WTC11 (cell line): ENCODE data around the gene LCTL.

Source experiments
- CREM ChIP-seq: sonication (generic); formaldehyde crosslinking; IDR thresholded peaks from 2 replicates; pipeline ENCODE4 v1.8.1; 2022; ENCODE audit warnings: mild to moderate bottlenecking, missing genetic modification reagents, moderate library complexity
- GABPB1 ChIP-seq: sonication (generic); formaldehyde crosslinking; IDR thresholded peaks from 2 replicates; pipeline ENCODE4 v1.8.1; 2023; ENCODE audit warnings: mild to moderate bottlenecking, missing genetic modification reagents
- SOX15 ChIP-seq: fragments of 250-450 bp; sonication (Bioruptor Pico); IDR thresholded peaks from 2 replicates; pipeline ENCODE4 v1.9.0; 2021; ENCODE audit warnings: mild to moderate bottlenecking
- ZNF121 ChIP-seq: sonication (generic); formaldehyde crosslinking; IDR thresholded peaks from 2 replicates; pipeline ENCODE4 v1.8.0; 2023; ENCODE audit warnings: missing genetic modification reagents
- TF ChIP-seq, protein P1 (sequence below): fragments of 200-600 bp; IDR thresholded peaks from 2 replicates; pipeline ENCODE4 v1.8.0; 2022; ENCODE audit warnings: antibody characterized with exemption
- TF ChIP-seq, protein P2 (sequence below): sonication (generic); formaldehyde crosslinking; IDR thresholded peaks from 2 replicates; pipeline ENCODE4 v1.8.0; 2023; ENCODE audit warnings: missing genetic modification reagents
- TF ChIP-seq, protein P3 (sequence below): sonication (generic); formaldehyde crosslinking; IDR thresholded peaks from 2 replicates; pipeline ENCODE4 v1.8.1; 2023; ENCODE audit warnings: mild to moderate bottlenecking, missing genetic modification reagents, borderline replicate concordance
- TF ChIP-seq, protein P4 (sequence below): sonication (generic); formaldehyde crosslinking; conservative IDR thresholded peaks from 2 replicates; pipeline ENCODE4 v1.8.1; 2022; ENCODE audit warnings: mild to moderate bottlenecking, missing genetic modification reagents
- TF ChIP-seq, protein P5 (sequence below): sonication (generic); formaldehyde crosslinking; IDR thresholded peaks from 2 replicates; pipeline ENCODE4 v1.8.1; 2023; ENCODE audit warnings: mild to moderate bottlenecking, moderate library complexity, missing genetic modification reagents
- TF ChIP-seq, protein P6 (sequence below): sonication (generic); formaldehyde crosslinking; IDR thresholded peaks from 2 replicates; pipeline ENCODE4 v1.8.1; 2023; ENCODE audit warnings: mild to moderate bottlenecking, missing genetic modification reagents, moderate library complexity
- TF ChIP-seq, protein P7 (sequence below): sonication (generic); formaldehyde crosslinking; IDR thresholded peaks from 2 replicates; pipeline ENCODE4 v1.8.1; 2022; ENCODE audit warnings: low read depth, missing genetic modification reagents, borderline replicate concordance
- TF ChIP-seq, protein P8 (sequence below): sonication (generic); formaldehyde crosslinking; IDR thresholded peaks from 2 replicates; pipeline ENCODE4 v1.8.1; 2023; ENCODE audit warnings: mild to moderate bottlenecking, missing genetic modification reagents

DNA sequence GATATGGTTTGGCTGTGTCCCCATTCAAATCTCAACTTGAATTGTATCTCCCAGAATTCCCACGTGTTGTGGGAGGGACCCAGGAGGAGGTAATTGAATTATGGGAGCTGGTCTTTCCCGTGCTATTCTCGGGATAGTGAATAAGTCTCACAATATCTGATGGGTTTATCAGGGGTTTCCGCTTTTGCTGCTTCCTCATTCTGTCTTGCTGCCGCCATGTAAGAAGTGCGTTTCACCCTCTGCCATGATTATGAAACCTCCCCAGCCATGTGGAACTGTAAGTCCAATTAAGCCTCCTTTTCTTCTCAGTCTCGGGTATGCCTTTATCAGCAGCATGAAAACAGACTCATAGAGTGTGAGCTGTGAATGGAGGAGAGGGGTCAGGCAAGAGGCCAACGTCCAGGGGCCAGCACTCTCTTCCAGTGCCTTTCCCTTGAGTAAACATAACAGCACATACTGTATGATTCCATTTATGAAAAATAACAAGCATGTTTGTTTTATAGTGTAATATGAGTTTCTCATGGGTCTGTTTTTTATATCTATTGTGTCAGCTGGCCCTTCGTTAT lies 16.3 kb upstream of the LCTL start:
- TF ChIP-seq, protein P1, sequence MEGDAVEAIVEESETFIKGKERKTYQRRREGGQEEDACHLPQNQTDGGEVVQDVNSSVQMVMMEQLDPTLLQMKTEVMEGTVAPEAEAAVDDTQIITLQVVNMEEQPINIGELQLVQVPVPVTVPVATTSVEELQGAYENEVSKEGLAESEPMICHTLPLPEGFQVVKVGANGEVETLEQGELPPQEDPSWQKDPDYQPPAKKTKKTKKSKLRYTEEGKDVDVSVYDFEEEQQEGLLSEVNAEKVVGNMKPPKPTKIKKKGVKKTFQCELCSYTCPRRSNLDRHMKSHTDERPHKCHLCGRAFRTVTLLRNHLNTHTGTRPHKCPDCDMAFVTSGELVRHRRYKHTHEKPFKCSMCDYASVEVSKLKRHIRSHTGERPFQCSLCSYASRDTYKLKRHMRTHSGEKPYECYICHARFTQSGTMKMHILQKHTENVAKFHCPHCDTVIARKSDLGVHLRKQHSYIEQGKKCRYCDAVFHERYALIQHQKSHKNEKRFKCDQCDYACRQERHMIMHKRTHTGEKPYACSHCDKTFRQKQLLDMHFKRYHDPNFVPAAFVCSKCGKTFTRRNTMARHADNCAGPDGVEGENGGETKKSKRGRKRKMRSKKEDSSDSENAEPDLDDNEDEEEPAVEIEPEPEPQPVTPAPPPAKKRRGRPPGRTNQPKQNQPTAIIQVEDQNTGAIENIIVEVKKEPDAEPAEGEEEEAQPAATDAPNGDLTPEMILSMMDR, result no peak
- TF ChIP-seq, protein P2, sequence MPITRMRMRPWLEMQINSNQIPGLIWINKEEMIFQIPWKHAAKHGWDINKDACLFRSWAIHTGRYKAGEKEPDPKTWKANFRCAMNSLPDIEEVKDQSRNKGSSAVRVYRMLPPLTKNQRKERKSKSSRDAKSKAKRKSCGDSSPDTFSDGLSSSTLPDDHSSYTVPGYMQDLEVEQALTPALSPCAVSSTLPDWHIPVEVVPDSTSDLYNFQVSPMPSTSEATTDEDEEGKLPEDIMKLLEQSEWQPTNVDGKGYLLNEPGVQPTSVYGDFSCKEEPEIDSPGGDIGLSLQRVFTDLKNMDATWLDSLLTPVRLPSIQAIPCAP (CRISPR knock-in tag), result no peak
- TF ChIP-seq GABPB1 (CRISPR knock-in tag), result no peak
- TF ChIP-seq SOX15 (CRISPR knock-in tag), result no peak
- TF ChIP-seq, protein P3, sequence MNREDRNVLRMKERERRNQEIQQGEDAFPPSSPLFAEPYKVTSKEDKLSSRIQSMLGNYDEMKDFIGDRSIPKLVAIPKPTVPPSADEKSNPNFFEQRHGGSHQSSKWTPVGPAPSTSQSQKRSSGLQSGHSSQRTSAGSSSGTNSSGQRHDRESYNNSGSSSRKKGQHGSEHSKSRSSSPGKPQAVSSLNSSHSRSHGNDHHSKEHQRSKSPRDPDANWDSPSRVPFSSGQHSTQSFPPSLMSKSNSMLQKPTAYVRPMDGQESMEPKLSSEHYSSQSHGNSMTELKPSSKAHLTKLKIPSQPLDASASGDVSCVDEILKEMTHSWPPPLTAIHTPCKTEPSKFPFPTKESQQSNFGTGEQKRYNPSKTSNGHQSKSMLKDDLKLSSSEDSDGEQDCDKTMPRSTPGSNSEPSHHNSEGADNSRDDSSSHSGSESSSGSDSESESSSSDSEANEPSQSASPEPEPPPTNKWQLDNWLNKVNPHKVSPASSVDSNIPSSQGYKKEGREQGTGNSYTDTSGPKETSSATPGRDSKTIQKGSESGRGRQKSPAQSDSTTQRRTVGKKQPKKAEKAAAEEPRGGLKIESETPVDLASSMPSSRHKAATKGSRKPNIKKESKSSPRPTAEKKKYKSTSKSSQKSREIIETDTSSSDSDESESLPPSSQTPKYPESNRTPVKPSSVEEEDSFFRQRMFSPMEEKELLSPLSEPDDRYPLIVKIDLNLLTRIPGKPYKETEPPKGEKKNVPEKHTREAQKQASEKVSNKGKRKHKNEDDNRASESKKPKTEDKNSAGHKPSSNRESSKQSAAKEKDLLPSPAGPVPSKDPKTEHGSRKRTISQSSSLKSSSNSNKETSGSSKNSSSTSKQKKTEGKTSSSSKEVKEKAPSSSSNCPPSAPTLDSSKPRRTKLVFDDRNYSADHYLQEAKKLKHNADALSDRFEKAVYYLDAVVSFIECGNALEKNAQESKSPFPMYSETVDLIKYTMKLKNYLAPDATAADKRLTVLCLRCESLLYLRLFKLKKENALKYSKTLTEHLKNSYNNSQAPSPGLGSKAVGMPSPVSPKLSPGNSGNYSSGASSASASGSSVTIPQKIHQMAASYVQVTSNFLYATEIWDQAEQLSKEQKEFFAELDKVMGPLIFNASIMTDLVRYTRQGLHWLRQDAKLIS, result no peak
- TF ChIP-seq, protein P4, sequence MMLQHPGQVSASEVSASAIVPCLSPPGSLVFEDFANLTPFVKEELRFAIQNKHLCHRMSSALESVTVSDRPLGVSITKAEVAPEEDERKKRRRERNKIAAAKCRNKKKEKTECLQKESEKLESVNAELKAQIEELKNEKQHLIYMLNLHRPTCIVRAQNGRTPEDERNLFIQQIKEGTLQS, result no peak
- TF ChIP-seq ZNF121, result no peak
- TF ChIP-seq, protein P5, sequence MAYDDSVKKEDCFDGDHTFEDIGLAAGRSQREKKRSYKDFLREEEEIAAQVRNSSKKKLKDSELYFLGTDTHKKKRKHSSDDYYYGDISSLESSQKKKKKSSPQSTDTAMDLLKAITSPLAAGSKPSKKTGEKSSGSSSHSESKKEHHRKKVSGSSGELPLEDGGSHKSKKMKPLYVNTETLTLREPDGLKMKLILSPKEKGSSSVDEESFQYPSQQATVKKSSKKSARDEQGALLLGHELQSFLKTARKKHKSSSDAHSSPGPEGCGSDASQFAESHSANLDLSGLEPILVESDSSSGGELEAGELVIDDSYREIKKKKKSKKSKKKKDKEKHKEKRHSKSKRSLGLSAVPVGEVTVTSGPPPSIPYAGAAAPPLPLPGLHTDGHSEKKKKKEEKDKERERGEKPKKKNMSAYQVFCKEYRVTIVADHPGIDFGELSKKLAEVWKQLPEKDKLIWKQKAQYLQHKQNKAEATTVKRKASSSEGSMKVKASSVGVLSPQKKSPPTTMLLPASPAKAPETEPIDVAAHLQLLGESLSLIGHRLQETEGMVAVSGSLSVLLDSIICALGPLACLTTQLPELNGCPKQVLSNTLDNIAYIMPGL (CRISPR knock-in tag), result no peak
- TF ChIP-seq, protein P6, sequence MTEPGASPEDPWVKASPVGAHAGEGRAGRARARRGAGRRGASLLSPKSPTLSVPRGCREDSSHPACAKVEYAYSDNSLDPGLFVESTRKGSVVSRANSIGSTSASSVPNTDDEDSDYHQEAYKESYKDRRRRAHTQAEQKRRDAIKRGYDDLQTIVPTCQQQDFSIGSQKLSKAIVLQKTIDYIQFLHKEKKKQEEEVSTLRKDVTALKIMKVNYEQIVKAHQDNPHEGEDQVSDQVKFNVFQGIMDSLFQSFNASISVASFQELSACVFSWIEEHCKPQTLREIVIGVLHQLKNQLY, result no peak
- TF ChIP-seq, protein P7, sequence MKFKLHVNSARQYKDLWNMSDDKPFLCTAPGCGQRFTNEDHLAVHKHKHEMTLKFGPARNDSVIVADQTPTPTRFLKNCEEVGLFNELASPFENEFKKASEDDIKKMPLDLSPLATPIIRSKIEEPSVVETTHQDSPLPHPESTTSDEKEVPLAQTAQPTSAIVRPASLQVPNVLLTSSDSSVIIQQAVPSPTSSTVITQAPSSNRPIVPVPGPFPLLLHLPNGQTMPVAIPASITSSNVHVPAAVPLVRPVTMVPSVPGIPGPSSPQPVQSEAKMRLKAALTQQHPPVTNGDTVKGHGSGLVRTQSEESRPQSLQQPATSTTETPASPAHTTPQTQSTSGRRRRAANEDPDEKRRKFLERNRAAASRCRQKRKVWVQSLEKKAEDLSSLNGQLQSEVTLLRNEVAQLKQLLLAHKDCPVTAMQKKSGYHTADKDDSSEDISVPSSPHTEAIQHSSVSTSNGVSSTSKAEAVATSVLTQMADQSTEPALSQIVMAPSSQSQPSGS, result no peak
- TF ChIP-seq, protein P8, sequence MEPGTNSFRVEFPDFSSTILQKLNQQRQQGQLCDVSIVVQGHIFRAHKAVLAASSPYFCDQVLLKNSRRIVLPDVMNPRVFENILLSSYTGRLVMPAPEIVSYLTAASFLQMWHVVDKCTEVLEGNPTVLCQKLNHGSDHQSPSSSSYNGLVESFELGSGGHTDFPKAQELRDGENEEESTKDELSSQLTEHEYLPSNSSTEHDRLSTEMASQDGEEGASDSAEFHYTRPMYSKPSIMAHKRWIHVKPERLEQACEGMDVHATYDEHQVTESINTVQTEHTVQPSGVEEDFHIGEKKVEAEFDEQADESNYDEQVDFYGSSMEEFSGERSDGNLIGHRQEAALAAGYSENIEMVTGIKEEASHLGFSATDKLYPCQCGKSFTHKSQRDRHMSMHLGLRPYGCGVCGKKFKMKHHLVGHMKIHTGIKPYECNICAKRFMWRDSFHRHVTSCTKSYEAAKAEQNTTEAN, result no peak
- TF ChIP-seq CREM, result no peak
